Choroid plexus epithelial cell (primary cell): ENCODE results near the gene BCR.
A peak's percentile ranks its signal among the peaks of the same experiment; 100 is the strongest.

Experiments
- DNase-seq: peaks from one replicate; pipeline ENCODE4 v3.0.0-alpha.2; 2010; ENCODE audit warnings: low read depth
- H3K4me3 ChIP-seq: 2 replicates; pipeline ENCODE4 v1.5.1; 2011; ENCODE audit warnings: low read depth, mild to moderate bottlenecking, control low read depth, low read length, moderate library complexity
- CTCF ChIP-seq: conservative IDR thresholded peaks from 2 replicates; pipeline ENCODE4 v1.5.1; 2011; ENCODE audit warnings: low read depth, mild to moderate bottlenecking, control low read depth, inconsistent platforms, low read length, moderate library complexity

Gene BCR

GRCh38 chr22:23176645-23177027, 3.7 kb upstream of the BCR start:
- TF ChIP-seq CTCF: no peak
- DNase-seq: no peak
- no peak overlapping the region for H3K4me3 ChIP-seq

GRCh38 chr22:23177197-23177596, 3.1 kb upstream of the BCR start:
- no peak for TF ChIP-seq CTCF
- DNase-seq: no peak
- no peak overlapping the region for H3K4me3 ChIP-seq

GRCh38 chr22:23178512-23179254, 1.6 kb upstream of the BCR start:
- H3K4me3 ChIP-seq: no peak overlapping the region
- peak; percentile 99 for TF ChIP-seq CTCF
- DNase-seq: peak; percentile 65

- TF ChIP-seq CTCF: no peak
- no peak for DNase-seq
- peak overlapping the region; percentile 77 for H3K4me3 ChIP-seq
These were observed 669 bp upstream of the BCR start for GRCh38 chr22:23179381-23180299.

- peak overlapping the region; percentile 77 for H3K4me3 ChIP-seq
- no peak for DNase-seq
- no peak for TF ChIP-seq CTCF
These were observed 798 bp downstream of the BCR start for GRCh38 chr22:23180893-23181720.

GRCh38 chr22:23181721-23182308, 1.5 kb downstream of the BCR start:
- H3K4me3 ChIP-seq: peak overlapping the region; percentile 77
- no peak for DNase-seq
- TF ChIP-seq CTCF: no peak
